ENCODE results near the gene ITM2C.

- TF ChIP-seq POLR2AphosphoS5 (IDR thresholded peaks at IDR 0.05; ENCODE audit: borderline replicate concordance, low read depth, low read length) (no peak), EZH2 (IDR thresholded peaks at IDR 0.05) (no peak), FOXP2 (optimal IDR thresholded peaks at IDR 0.05; ENCODE audit: control extremely low read depth, extremely low read length, insufficient read depth) (no peak)
Measured at GRCh38 chr2:230919681-230920080, 54.9 kb downstream of the ITM2C start.

Measured in SK-N-MC (cell line).